G401.6 (cell line): ENCODE data around the gene ISG15.
"Not testable (repeated sequence)": the region's sequence is repeated elsewhere in the genome, so short reads cannot be mapped to it uniquely, and the experiment has no call there.

Experiments used
- FAIRE-seq: peaks from 2 replicates; lab custom pipeline; 2012; peaks lifted over from hg19 to GRCh38; lab: Jason Lieb, UNC

Gene ISG15

DNA sequence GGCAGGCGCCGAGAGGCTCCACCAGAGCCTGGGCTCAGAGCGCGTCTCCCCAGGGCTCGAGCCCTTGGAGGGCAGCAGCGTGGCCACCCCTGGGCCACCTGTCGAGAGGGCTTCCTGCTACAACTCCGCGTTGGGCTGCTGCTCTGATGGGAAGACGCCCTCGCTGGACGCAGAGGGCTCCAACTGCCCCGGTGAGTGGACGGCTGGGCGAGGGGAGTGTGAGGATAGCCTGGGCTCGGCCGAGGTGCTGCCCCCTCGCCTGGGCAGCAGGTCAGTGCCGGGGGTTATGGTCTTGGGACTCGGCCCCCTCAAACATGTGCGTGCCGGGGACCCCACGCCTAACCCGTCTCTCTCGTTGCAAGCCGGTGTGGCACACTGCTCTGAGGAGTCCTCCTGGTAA lies 33.5 kb downstream of the ISG15 start:
- no peak for FAIRE-seq

DNA sequence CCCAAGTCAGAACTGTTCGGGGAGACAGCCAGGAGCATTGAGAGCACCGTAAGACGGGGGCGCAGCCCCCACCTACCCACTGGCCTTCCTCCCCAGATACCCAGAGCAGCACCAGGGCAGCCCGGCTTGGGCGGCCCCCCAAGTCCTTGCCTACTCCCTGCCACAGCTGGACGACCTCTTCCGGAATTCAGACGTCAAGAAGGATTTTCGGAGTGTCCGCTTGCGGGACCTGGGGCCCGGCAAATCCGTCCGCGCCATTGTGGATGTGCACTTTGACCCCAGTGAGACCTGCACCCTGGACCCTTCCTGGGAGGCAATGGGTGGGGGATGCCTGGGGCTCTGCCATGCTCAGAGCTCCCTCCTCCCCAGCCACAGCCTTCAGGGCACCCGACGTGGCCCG lies 34.1 kb downstream of the ISG15 start:
- FAIRE-seq: no peak

DNA sequence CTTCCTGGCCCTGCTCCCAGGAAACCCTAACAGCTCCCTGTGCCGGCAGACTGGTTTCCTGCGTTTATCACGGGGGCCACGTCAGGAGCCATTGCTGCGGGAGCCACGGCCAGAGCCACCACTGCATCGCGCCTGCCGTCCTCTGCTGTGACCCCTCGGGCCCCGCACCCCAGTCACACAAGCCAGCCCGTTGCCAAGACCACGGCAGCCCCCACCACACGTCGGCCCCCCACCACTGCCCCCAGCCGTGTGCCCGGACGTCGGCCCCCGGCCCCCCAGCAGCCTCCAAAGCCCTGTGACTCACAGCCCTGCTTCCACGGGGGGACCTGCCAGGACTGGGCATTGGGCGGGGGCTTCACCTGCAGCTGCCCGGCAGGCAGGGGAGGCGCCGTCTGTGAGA lies 34.7 kb downstream of the ISG15 start:
- no peak for FAIRE-seq

DNA sequence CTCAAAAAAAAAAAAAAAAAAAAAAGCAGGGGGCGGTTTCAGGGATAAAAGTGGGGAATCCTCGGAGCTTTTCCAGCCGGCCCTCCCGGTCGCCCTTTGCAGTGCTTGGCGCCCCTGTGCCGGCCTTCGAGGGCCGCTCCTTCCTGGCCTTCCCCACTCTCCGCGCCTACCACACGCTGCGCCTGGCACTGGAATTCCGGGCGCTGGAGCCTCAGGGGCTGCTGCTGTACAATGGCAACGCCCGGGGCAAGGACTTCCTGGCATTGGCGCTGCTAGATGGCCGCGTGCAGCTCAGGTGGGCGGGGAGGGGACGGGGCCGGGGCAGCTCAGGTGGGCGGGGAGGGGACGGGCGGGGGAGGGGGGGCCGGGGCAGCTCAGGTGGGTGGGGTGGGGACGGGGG lies 35.5 kb downstream of the ISG15 start:
- FAIRE-seq: no peak

DNA sequence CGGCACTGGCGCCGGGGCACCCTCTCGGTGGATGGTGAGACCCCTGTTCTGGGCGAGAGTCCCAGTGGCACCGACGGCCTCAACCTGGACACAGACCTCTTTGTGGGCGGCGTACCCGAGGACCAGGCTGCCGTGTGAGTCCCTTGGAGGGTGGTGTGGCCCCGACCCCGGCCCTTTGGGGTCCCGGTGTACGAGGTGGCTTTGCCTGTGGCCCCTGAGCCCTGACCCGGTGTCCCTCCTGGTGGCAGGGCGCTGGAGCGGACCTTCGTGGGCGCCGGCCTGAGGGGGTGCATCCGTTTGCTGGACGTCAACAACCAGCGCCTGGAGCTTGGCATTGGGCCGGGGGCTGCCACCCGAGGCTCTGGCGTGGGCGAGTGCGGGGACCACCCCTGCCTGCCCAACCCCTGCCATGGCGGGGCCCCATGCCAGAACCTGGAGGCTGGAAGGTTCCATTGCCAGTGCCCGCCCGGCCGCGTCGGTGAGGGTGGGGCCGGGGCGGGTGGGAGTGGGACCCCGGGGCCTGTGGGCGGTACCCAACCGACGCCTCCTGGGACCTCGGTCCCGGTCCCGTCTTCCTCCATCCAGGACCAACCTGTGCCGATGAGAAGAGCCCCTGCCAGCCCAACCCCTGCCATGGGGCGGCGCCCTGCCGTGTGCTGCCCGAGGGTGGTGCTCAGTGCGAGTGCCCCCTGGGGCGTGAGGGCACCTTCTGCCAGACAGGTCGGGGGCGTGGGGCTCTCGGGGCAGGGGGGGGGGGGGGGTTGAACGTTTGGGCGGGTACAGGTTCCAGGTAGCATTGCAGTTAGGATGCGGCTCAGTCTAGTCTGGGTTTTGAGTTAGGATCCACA lies 36.2 kb downstream of the ISG15 start:
- no peak for FAIRE-seq

DNA sequence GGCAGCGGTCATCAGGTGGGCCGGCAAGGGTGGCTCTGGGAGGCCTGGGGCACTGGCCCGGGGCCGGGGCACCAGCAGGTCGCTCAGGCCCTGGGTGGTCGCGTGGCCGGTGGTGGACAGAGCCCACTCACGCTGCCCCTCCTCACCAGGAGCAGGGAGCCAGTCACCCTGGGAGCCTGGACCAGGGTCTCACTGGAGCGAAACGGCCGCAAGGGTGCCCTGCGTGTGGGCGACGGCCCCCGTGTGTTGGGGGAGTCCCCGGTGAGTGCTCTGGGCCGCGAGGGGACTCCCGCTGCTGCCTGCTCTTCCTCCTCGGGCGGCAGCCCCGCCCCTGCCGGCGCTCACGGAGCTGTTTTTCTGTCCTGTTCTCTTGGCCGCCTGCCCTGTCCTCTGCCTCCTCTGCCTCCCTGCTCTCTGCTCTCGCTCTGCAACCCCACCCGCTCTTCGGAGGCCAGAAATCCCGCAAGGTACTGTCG lies 37.3 kb downstream of the ISG15 start:
- no peak for FAIRE-seq

DNA sequence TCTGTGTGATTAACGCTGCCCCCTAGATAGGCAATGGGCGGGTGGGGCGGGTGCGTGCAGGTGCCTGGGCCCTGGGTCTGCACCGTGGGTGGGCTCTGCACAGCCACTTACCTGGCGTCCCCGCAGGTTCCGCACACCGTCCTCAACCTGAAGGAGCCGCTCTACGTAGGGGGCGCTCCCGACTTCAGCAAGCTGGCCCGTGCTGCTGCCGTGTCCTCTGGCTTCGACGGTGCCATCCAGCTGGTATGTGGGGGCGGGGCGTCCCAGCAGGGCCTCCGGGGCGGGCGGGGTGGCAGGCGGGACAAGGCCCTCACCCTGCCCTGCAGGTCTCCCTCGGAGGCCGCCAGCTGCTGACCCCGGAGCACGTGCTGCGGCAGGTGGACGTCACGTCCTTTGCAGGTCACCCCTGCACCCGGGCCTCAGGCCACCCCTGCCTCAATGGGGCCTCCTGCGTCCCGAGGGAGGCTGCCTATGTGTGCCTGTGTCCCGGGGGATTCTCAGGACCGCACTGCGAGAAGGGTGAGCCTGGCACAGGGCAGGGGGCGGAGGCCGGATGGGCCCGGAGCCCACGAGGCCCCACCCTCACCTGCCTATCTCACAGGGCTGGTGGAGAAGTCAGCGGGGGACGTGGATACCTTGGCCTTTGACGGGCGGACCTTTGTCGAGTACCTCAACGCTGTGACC lies 38.0 kb downstream of the ISG15 start:
- FAIRE-seq: no peak

DNA sequence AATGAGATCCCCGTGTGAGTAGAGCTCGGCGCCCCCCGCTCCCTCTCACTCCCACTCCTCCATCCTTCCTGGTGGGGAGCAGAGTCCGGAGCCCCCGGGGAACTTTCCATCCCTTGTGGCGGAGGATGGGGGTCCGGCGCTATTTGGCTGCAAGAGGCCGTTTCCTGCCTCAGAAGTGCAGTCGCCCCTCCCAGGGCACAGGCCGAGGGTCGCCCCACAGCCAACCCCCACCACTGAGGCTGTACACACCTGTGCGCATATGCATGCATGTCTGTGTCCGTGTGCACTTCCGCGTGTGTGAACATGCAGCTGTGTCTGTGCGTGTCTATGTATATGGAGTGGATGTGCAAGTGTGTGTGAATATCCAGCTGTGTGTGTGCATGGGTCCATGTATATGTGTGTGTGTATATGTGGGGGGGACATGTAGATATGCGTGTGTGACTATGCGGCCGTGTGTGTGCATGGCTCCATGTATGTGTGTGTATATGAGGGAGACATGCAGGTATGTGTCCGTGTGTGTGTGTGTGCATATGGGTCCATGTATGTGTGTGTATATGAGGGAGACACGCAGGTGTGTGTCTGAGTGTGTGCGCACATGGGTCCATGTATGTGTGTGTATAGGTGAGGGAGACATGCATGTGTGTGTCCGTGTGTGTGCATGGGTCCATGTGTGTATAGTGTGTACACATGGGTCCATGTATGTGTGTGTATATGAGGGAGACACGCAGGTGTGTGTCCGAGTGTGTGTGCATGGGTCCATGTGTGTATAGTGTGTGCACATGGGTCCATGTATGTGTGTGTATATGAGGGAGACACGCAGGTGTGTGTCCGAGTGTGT lies 38.9 kb downstream of the ISG15 start:
- FAIRE-seq: no peak

DNA sequence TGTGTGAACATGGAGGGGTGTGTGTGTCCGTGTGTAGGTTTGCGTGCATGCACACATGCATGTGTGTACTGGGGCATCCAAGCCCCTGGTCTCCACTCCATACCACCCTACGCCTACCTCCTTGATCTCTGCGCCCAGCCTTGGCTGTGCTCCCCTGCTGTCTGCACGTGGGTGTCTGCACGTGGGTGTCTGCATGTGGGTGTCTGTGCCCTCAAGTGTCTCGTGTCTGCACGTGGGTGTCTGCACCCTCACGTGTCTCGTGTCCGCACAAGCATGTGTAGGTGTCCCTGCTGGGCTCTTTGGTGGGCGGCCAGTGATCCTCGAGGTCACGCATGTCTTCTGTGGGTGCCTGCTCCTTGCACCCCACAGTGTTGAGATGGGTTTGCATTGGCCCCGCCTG lies 39.7 kb downstream of the ISG15 start:
- no peak for FAIRE-seq

DNA sequence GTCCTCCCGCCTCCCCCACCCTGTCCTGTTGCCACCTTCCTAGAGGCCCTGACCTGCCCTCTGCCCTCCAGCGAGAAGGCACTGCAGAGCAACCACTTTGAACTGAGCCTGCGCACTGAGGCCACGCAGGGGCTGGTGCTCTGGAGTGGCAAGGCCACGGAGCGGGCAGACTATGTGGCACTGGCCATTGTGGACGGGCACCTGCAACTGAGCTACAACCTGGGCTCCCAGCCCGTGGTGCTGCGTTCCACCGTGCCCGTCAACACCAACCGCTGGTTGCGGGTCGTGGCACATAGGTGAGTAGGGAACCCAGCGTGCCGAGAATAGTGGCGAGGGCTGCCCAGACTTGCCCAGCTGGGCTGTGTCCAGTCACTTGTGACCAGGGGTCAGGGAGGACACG lies 40.4 kb downstream of the ISG15 start:
- no peak for FAIRE-seq

DNA sequence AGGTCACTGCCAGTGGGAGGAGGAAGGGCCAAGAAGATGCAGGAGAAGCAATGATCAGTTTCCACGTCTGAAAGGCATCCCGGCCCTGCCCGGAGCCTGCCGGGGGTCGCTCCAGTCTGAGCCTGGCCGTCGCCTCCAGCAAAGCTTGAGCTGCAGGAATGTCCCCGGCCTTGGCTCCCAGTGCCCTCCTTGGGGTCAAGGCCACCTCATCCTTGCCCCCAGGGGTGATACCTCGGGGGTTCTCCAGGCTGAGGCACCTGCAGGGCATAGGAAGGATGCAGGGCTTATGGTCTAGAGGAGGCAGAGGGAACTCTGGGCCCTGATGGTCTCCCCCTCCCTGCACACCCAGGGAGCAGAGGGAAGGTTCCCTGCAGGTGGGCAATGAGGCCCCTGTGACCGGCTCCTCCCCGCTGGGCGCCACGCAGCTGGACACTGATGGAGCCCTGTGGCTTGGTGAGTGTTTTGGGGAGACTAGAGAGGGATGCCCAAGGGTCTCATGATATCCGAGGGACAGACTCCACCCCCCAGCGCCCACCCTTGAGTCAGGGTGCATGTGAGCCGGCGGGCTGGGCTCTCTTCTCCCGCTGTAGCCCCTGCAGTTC lies 40.9 kb downstream of the ISG15 start:
- no peak for FAIRE-seq

DNA sequence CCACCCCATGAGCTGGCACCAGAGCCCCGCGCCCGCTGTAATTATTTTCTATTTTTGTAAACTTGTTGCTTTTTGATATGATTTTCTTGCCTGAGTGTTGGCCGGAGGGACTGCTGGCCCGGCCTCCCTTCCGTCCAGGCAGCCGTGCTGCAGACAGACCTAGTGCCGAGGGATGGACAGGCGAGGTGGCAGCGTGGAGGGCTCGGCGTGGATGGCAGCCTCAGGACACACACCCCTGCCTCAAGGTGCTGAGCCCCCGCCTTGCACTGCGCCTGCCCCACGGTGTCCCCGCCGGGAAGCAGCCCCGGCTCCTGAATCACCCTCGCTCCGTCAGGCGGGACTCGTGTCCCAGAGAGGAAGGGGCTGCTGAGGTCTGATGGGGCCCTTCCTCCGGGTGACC lies 41.7 kb downstream of the ISG15 start:
- FAIRE-seq: no peak

DNA sequence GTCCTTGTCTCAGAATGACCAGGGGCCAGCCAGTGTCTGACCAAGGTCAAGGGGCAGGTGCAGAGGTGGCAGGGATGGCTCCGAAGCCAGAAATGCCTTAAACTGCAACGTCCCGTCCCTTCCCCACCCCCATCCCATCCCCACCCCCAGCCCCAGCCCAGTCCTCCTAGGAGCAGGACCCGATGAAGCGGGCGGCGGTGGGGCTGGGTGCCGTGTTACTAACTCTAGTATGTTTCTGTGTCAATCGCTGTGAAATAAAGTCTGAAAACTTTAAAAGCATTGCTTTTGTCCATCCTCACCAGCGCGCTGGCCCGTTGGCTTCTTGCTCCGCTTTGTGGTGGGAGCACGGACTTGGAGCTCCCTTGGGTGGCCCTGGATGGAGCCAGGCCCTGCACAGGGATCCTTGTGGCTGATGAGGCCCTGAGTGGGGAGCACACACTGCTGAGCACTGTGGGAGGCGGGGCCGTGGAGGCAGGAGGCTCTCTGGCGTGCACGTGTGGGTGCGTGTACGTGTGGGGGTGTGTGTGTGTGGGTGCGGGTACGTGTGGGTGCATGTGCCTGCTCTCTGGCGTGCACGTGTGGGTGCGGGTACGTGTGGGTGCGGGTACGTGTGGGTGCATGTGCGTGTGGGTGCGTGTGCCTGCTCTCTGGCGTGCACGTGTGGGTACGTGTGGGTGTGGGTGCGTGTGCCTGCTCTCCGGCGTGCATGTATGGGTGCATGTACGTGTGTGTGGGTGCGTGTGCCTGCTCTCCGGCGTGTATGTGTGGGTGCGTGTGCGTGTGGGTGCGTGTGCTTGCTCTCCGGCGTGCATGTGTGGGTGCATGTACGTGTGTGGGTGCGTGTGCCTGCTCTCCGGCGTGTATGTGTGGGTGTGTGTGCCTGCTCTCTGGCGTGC lies 42.8 kb downstream of the ISG15 start:
- no peak for FAIRE-seq

DNA sequence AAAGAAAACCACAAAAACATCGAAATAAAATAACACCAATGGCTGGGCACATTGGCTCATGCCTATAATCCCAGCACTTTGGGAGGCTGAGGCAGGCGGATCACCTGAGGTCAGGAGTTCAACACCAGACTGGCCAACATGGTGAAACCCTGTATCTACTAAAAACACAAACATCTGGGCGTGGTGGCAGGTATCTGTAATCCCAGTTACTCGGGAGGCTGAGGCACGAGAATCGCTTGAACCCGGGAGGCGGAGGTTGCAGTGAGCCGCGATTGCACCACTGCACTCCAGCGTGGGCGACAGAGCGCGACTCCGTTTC lies 44.4 kb downstream of the ISG15 start:
- FAIRE-seq: not testable (repeated sequence)

DNA sequence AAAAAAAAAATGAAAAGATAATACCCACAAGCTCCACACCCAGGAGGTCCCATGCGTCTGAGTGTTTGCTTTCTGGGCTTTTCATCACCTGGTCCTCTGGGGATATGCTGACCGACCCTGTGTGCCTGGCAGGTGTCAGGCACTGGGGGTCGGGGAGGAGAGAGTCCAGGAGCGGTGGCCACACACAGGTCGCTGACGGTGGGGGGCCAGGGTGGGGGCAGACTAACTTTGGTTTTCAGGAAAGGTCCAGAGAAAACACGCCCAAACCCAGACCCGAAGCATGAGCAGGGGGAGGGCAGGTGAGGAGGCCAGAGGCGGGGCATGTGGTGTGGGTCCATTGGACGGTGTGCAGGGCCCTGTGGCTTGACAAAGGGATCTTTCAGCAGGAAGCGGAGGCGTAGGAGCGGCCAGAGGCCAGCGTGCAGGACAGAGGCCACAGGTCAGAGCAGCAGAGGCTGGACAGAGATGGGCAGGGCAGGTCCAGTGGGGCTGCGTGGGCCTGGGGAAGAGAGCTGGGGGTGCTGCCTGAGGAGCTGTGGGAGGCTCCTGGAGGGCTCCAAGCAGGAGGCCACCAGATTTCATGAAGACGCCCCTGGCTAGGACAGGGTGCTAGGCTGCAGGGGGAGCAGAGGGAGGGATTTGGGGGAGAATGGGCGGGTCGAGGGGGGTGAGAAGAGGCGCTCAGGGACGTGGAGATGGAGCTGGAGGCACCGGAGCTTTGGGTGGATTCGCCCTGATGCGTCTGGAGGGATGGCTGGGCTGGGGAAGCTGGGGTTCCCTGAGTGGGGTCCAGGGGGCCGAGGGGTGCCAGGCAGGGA lies 45.0 kb downstream of the ISG15 start:
- FAIRE-seq: no peak

DNA sequence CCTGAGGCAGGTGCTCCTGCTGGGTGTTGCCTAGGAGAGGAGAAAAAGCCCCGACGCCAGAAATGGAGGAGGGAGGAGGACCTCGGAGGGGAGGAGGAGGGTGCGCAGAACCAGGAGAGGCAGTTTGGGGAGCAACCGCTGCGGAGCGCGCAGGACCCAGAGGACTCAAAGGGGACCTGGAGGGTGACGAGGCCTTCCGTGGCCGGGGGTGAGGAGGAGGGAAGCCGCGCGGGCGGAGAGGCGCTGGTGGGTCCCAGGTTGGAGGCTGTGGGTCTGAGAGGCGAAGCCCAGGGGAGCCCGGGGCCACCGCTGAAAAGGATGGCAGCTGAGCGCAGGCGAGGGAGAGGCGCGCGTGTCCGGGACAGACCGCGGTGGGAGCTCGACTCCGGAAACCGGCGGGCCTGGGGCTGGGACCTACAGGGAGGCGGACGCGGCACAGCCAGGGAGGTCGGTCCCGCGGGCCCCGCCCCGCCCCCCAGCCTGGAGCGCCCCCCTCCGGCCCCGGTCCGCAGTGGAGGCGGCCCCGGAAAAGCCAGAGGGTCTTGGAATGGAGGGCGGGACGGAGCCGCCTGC lies 45.7 kb downstream of the ISG15 start:
- FAIRE-seq: no peak

DNA sequence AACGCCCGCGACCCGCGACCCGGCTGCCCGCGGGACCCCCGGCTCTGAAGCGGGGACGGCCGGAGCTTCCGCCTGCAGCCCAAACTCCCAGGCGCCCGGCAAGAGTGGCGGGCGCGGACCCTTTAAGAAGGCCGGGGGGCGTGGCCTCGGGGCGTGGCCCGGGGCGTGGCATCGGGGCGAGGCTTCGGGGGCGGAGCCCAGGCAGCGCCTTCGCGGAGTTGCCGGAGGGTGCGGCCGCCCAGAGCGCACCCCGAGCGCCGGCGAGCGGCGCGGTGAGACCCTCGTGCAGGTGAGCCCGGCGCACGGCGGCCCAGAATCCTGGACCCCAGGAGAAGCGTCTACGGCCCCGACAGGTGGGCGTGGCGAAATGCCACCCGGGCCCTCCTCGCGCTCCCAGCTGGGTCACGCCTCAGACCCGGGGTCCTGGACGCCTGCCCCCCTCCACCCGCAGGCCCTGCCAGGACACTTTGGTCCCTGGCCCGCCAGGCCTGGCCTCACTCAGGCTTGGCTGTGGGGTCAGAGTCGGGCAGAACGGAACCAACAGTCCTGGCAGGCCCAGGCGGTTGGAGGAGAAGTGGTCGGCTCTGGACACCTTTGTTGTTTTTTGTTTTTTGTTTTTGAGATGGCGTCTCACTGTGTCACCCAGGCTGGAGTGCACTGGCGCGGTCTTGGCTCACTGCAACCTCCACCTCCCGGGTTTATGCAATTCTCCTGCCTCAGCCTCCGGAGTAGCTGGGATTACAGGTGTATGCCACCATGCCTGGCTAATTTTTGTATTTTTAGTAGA lies 46.4 kb downstream of the ISG15 start:
- FAIRE-seq: no peak

DNA sequence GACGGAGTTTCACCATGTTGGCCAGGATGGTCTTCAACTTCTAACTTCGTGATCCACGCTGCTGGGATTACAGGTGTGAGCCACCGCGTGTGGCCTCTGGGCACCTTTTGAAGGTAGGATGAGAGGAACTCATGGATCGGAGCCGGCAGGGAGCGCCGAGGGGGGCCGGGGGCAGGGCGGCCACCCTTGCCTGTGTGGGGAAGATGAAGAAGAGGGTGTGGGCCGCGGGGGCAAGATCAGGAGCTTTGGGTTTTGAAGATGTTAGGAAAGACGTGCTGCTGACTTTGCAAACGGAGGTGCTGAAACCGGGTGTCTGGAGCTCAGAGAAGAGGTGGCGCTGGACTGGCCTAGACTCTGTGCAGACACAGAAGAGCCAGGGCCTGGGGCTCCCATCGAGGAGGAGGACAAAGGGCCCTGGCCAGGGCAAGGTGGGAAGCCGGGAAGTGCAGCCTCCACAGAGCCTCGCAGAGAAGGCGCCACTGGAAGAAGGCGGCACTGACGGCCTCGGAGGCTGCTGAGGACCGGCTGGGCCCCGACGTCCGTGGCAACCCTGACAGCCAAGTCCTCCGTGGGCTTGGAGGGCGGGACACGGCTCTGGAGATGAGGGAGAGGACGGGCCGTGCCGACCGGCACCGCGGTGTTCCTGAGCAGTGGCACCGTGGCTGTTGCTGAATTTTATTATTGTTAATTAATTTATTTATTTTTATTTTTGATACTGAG lies 47.1 kb downstream of the ISG15 start:
- no peak for FAIRE-seq
